NOMO-1 (cell line): ENCODE results near the gene ZNF524.

ENCODE experiments used
- DNase-seq, 2 experiments: peaks; one replicate each; lab custom pipeline; 2025; ENCODE audit not compliant: unreplicated experiment in 2 of 2; lab: John Stamatoyannopoulos, UW

Gene ZNF524

DNA sequence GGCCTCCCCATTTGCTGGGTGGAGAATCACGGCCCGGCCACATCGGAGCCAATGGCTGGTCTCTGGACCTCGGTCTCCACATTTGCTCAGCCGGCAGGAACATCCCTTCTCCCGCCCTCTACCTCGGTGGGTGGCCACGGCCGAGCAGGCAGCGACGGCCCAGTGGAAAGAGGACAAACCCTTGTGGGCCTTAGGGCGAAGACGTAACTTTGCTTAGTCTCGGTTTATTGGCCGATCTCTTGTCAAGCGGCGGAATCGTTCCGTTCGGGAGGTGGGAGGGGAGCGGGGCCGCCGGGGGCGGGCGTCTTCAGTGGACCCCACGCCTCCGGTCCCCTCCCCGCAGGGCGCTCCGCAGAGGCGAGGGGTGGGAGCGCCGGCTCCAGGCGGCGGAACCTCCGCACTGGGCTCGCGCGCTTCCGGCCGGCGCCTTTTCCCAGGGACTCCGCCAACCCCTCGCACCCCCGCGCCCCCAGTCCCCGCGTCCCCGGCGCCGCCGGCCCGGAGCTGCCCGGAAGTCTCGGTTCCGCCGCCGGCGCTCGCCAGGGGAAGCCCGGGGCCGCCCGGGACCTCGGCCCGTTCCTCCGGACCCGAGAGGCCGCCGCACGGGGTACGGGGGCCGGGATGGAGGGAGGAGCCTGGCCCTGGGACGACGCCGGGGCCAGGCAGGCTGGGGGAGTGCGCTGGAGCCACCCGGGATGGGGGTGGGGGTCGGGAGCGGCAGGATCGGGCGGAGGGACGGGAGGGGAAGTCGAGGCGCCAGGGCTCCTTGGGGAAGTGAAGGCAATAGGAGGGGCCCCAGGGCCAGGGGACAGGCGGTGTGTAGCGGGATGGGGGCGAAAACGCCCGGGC, 40.7 kb downstream of the ZNF524 start, which contains the start of gene ZNF580:
TSS of gene ZNF580 (plus strand) at position 426 of the 849 bp plus-strand sequence. CDS start 1,507 bp downstream, outside the sequence.
- peak; percentile 36 to 46 for DNase-seq

DNA sequence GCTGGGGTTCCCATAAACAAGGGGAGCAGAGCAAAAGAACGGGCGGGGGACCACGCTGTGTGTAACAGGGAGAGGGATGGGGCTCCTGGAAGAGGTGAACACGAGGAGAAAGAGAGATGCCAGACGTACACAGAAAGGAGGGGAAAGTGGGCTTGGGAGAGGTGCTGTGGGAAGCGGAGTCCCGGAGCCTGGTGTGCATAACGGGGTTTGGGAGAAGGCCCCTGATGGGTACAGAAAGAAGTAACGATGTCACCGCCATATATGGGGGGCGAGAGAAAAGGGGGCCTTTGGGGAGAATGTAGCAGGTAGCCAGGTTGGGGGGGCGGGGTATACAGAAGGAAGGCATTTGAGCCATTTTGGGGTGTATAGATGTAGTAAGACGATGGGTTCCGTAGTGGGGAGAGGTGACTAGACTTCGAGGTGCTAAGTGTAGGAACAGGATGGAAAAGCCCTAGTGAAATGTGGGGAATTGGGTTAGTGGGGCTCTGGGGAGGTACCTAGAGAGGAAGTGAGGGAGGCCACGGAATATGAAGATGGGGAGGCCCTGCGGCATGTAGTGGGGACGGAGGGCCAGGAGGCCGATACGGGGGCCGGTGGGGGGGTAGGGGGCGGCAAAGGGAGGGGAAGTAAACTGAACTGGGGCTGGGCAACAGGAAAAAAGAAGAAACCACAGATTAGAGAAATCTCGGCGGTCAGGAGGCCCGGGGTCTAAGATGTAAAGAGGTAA, 41.5 kb downstream of the ZNF524 start:
- peak in 1 of 2 experiments; percentile 29 for DNase-seq

DNA sequence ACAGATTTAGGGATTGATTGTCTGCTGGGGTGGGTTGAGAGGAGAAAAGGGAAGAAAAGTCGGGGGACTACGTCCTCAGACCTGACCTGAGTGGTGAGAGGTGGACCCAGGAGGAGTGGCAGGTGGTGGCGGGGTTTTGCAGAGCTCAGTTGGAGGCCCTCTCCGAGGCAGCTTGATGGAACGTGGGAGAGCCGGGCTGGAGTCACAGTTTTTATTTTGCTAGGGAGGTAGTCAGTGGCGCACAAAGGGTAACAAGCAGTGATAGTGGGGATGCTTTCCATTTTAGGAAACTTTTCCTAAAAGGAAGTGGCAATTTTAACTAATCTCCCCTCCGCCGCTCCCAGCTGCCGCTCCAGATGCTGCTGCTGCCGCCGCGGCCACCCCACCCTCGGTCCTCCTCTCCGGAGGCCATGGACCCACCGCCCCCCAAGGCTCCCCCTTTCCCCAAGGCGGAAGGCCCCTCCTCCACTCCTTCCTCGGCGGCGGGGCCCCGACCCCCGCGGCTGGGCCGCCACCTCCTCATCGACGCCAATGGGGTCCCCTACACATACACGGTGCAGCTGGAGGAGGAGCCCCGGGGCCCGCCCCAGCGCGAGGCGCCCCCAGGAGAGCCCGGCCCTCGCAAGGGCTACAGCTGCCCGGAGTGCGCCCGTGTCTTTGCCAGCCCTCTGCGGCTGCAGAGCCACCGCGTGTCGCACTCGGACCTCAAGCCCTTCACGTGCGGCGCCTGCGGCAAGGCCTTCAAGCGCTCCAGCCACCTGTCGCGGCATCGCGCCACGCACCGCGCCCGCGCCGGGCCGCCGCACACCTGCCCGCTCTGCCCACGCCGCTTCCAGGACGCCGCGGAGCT, 42.3 kb downstream of the ZNF524 start:
- DNase-seq, result no peak

DNA sequence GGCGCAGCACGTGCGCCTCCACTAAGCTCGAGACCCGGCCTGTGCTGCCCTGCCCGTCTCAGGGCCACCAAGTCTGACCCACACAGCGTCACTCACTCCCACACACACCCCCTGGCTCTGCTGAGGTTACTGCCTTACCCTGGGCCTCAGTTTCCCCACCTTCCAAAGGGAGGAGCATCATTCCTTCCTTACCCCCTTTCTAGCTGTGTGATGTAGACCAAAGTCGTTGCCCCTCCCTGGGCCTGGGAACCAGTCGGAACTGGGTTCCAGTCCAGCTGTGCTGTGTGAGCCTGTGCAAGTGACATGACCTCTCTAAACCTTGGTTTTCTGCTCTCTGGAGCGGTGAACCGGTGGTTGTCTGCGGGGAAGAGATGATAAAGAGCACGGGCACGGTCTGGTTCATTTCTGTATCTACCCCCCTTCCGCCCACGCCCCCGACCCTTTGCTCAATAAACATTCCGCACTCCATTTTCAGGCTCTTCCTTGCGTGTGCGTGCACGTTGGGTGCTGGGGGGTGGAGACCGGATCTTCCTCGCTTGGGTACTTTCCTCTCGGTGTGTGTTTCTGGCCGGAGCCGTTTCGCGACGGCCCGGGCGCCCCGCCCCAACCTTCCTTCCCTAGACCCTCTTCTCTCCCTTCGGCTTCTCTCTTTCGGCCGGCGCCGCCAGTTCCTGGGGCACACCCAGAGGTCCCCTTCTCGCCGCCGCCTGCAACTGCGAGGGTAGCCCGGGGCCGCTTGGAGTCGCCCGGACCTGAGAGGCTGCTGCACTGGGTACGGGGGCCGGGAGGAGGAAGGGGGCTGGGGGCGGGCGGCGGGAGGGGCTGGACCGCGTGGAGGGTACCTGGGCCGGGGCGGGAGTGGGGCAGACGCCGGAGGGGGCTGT, 43.2 kb downstream of the ZNF524 start, which contains the start of gene ZNF581:
TSS of gene ZNF581 (plus strand) at position 647 of the 884 bp plus-strand sequence. CDS start 923 bp downstream, outside the sequence.
- DNase-seq, result peak; percentile 66 to 68

DNA sequence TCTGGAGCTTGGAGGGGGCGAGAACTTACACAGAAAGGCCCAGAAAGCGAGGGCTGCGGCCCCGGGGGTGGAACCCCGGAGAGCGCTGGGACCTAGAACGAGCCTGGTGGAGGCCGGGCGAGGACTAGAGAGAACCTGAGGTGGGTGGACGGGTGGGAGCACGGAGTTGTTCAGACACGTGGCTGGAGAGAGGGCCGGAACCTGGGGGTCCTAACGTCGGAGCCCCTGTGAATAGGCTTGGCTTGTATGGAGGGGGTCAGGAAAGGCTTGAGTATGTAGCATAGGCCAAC, 43.7 kb downstream of the ZNF524 start:
- no peak for DNase-seq

DNA sequence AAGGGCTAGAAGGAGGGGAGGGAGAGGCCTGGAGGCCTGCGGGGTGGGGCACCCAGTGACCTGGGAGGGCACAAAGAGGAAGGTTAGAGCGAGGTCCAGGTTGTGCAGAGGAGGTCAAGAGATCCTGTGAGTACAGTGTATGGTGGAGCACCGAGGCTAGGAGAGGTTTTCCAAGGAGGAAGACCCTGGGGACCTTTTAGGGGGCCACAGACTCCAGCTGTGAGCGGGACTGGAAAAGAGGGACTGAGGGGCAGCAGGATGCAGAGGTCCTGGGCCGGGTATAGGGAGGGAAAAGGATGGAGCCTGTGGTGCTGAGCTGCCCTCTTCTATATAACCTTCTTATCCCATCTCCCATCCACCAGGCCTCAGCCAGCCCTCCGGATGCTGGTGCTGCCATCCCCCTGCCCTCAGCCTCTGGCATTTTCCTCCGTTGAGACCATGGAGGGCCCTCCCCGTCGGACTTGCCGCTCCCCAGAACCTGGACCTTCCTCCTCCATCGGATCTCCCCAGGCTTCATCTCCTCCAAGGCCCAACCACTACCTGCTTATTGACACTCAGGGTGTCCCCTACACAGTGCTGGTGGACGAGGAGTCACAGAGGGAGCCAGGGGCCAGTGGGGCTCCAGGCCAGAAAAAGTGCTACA, 44.2 kb downstream of the ZNF524 start:
- no peak for DNase-seq

DNA sequence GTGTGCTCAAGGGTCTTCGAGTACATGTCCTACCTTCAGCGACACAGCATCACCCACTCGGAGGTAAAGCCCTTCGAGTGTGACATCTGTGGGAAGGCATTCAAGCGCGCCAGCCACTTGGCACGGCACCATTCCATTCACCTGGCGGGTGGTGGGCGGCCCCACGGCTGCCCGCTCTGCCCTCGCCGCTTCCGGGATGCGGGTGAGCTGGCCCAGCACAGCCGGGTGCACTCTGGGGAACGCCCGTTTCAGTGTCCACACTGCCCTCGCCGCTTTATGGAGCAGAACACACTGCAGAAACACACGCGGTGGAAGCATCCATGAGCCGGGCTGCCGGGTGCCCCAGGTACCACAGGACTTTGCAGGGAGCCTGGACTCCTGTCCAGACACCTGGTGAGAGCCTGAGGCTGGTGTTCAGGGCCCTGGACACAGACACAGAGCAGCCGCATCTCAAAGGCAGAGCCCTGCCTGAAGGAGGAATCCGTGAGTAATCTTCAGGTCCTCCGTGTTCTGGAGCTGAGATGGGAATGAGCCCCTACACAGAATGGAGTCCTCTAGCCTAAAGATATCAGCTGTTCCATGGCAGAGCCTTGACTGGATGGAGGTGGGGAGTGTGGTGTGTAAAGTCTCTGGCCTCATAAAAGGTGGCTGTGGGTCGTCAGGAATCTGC, 44.9 kb downstream of the ZNF524 start:
- DNase-seq, result no peak

DNA sequence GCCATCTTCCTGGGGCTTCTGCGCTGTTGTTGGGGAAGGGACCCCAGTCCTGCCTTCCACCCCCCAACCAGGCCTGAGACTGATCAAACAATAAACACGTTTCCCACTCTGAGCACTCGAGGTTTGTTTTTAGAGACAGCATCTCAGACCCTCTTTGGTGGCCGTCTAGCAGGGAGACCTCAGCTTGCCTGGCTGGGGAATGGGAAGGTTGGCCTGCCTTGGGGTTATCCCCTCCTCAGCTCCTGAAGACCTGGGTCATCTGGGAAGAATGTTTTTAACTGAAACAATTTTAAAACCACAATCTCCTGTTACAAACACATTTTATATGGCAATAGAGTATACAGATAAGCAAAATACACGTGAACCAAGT, 45.4 kb downstream of the ZNF524 start:
- no peak for DNase-seq

DNA sequence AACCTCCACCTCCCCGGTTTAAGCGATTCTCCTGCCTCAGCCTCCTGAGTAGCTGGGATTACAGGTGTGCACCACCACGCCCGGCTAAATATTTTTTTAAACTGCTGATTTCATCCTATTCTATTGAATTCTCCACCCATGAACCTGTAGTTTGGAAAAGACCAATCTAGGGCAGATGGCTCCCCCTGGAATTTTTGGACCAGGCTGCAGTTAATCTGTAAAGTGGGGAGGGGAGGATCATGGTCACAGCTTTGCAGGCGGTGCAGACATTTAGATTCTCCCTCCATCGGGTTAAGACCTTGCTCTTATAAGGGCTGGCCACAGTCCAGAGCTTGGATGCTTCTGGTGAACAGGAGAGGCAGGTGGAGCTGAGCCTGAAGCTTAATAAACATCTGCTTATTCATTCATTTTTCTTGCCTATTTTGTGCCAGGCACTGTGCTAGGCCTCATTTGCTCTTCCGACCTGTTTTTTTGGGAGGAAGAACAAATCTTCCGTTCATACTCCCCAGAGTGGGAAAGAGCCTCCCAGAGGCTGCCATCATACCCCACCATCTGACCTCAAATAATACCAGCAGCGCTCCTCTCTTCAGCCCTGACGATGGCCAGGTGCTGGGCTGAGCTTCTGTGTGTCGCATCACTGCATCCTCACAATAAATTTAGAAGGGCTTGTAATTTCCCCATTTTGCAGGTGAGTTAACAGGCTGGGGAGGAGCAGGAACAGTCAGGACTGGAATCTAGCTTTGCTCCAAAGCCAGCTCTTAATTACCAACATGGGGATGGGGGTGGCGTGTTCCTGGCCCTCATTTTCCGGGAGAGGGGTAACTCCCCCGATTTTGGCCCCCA, 47.0 kb downstream of the ZNF524 start:
- no peak for DNase-seq

DNA sequence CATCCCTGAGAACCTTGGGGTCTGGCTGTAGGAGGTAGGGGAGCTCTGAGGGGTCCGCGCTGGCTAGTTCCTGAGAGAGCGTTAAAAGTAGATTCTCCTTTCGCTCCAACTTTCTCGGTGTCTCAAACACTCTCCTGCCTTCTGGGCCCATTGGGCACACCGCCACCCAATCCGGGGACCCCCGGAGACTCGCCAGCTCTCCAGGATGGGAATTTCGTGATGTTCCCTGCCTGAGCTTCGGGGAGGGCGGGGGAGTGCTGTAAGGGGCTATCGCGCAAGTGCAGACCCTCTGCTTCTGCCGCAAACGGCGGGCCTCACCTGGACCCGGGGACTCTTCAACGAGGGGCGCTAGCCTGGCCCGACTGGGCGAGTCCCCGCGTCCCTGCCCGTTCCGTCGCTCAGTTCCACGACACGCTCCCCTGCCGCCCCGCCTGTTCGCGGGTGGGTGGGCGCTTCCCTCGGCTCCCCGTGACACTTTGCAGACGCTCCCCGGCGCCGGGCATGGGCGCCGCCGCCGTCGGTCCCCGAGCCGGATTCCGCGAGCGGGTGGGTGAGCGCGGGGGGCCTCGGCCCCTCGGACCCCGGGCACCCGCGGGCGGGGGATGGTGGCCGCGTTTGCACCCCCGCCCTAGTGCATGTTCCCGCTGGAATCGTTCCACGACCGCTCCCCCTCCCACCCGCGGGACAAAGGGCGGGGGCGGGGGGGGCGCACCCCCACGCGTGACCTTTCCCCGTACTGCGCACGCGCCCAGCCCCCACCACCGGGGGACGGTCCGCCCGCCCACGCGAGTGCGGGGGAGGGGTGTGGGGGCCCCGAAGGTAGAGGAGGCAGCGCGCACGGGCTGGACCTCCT, 47.9 kb downstream of the ZNF524 start, which contains the start of gene CCDC106:
TSS of gene CCDC106 (plus strand) at position 481 of the 853 bp plus-strand sequence. CDS start 835 bp downstream, outside the sequence.
- DNase-seq, result peak; percentile 27 to 40

DNA sequence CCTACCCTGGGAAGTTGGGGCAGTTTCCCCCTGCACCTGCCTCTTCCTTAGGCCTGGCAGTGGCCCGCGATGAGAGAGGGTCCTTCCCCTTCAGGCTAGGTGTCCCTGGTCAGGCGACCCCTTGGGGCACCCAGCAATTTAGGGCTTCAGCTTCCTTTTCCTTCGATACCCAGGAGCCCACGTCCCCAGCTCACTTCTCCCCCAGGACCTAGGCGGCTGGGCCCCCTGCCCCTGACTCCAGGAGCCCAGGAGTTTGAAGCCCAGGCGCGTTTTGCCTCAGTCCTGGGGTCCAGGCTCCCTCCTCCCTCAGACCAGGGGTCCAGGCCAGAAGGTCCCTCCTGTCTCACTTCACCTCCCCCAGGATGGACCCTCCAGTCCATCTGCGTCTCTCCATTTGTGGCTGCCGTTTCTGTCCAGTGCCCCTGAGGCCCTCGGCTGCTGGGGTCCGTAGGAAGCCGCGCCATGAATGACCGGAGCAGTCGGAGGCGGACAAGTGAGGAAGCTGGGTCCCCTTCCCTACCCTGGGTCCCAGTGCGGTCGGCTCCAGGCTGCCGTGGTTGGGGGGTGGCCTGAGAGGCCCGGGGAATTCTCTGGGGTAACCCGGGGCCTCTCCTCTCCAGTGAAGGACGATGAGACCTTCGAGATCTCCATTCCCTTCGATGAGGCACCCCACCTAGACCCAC, 48.6 kb downstream of the ZNF524 start:
- no peak for DNase-seq

DNA sequence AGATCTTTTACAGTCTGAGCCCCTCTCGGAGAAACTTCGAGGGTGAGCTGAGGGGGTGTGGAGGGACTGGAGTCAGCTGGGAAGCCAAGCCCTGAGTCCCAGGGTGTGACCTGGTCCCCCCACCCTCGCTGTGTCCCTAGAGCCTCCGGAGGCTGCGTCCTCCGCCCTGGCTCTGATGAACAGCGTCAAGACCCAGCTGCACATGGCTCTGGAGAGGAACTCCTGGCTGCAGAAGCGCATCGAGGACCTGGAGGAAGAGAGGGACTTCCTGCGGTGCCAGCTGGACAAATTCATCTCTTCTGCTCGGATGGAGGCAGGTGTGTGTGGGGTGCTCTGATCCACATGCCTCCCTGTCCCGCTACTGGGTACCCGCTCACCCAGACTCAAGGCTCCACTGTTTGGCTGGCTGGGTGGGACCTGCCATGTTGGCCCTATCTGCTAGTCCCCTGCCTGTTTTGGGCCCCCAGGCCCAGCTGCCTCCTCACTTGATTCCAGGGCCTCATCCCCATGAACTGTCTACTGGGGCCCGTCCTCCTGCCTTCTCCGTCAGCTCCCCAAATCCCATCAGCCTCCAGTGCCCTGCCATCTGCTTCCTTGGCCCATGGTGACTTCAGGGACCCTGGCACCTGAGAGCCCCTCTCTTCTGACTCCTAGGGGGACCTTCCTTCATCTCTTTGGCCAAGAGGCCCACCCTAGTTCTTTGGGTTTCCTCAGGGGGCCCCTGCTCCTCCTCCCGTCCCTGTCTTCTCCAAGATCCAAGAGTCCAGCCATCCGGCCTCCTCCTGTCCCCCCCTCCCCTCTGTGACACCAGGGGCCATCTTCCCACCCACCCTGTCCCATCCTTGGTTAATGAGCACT, 49.4 kb downstream of the ZNF524 start:
- DNase-seq, result no peak

DNA sequence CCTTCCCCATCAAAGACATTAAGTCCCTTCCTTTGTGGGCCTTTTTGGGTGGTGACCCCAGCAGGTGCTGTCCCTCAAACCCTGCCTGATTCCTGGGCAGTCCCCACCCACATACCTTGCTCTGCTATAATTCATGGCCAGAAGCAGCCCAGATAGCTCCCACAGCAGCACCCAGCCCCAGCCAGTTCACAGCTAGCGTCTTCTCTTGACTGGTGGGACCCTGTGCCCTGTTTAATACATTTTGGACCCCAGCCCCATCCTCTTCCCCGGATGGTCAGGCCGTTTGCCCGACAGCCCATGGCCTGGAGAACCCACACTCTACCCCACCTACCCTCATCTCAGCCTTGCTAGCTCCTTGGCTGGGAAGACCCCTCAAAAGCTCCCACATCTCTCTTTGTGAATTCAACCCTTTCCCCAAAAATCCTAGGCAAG, 50.1 kb downstream of the ZNF524 start:
- DNase-seq, result no peak

DNA sequence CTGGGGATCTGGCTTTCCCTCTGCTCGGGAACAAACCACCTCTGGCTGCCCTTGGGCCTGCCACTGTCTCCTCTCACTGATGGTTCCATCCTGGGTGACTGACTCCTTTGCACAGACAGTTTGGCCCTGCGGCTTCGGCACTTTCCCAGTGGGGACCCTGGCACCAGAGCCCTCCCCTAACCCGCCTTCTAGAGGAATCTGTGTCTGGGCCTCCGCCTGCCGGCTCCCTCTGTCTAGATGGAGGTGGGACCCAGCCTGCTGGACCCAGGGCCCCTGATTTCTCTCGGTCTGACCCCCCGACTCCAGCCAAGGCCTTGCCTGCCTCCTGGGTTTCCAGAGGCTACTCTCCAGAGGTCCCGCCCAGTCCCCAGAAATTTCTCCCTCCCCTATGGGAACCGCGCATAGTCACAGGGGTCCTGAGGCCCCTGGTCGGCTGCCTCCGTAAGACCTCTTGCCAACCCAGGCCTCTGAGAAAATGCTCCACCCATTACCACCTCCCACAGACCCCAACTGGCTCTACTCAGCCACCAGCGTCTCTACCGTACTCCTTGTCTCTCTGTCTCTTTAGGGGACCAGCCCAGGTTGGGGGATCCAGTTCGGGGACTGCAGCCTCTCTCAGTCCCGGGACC, 50.6 kb downstream of the ZNF524 start:
- no peak for DNase-seq

DNA sequence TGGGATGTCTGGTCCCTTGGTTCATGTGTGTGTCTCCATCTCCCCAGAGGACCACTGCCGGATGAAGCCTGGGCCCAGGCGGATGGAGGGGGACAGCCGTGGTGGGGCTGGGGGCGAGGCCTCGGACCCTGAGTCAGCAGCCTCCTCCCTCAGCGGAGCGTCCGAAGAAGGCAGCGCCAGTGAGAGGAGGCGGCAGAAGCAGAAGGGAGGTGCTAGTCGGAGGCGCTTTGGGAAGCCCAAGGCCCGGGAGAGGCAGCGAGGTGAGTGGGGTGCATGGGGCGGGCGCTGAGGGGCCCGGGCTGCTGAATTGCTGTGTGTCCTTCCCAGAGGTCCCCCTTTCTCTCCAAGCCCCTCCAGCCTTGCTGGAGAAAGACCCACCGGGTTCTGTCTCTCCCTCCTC, 51.1 kb downstream of the ZNF524 start:
- no peak for DNase-seq
